ENCODE results near the gene EPX.

The EPX gene

DNA sequence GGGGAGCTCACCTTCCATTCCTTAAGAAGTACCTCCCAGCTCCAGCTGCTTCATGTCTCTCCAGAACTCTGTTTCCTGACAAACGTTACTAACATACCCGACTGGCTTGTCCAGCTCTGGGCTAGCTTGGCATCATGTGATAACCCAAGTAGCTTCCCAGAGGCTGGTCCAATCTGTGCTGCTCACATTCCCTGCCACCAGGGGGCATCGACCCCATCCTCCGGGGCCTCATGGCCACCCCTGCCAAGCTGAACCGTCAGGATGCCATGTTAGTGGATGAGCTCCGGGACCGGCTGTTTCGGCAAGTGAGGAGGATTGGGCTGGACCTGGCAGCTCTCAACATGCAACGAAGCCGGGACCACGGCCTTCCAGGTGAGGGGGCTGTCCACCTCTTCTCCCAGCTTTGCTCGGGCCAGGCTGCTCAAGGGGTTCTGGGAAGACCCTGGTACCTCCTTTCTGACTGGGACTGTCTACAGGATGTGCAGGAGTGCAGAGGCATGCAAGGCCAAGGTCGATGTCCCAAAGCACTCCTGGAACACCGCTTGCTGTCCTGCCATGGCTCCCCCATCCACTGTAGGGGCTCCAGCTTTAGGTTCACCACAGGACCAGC, 7.6 kb downstream of the EPX start:
- no peak for TF ChIP-seq GATA2 (IDR thresholded peaks at IDR 0.05; ENCODE audit: low read depth, low read length)
- no peak for TF ChIP-seq GATA3 (IDR thresholded peaks at IDR 0.05; ENCODE audit: low read depth, low read length)

DNA sequence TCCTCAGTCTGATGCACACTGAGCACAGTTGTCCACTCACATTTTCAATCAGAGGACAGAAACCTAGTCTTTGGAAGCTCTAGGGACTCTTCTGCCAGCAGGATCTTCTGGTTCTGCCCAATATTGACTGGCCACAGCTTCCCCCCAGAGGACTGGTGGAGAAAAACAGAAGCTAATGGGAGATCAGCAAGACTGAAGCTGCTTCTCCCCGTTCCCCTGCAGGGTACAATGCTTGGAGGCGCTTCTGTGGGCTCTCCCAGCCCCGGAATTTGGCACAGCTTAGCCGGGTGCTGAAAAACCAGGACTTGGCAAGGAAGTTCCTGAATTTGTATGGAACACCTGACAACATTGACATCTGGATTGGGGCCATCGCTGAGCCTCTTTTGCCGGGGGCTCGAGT, 10.3 kb downstream of the EPX start:
- TF ChIP-seq GATA3 (IDR thresholded peaks at IDR 0.05; ENCODE audit: low read depth, low read length): no peak
- TF ChIP-seq GATA2 (IDR thresholded peaks at IDR 0.05; ENCODE audit: low read depth, low read length): no peak

DNA sequence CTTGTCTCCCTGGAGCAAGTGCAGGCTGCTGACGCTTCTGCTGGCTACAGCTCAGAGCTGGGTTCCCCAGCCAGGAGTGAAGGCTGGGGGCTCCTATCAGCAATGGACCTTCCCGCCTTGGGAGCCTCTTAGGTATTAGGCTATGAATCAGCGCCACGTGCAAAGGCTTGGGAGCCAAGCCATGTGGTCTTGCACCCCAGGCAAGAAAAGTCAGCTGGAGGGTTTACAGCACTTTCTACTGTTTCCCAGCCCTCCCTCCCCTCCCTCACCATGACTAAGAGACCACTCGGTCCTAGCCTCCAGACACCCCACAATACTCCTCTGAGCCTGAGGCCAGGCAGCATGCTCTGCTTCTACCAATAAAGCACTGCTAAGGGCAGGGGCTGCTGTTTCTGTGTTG, 12.3 kb downstream of the EPX start:
- TF ChIP-seq GATA2 (IDR thresholded peaks at IDR 0.05; ENCODE audit: low read depth, low read length): no peak
- TF ChIP-seq GATA3 (IDR thresholded peaks at IDR 0.05; ENCODE audit: low read depth, low read length): no peak

DNA sequence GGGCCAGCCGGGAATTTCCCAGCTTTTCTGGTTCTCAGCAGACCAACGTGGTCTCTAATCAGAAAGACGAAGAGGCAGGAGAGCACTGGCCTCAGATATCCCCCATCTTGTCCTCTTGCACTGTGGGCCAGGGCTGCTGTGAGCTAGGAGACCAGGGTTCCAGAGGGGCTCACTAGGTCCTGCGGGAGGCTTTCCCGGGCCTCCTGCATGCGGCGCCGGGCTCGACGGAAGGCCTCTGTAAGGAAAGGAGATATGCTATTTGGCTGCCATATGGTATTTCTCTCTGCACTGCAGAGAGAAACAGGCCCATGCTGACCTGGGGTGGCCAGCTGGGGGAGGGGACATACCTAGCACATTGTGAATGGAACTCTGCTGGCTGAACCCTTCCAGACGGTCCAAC, 13.4 kb downstream of the EPX start:
- TF ChIP-seq GATA3 (IDR thresholded peaks at IDR 0.05; ENCODE audit: low read depth, low read length) (no peak), GATA2 (IDR thresholded peaks at IDR 0.05; ENCODE audit: low read depth, low read length) (no peak)

DNA sequence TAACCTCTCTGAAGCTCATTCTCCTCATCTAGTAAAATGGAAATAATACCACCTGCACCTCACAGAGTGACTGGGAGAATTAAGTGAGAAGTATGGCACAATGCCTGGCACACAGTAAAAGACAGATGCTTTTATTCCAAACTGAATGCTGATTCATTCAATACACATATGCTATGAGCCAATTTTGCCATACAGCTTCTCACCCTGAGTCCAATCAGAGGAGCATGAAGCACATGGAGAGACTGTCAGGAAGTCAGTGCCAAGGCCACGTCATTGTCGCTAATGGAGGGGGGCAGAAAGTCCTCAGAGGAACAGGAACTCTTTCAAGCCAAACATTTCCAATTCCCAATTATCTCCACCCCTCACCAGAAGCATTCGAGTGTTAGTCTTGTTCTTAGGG, 14.9 kb downstream of the EPX start:
- TF ChIP-seq GATA3 (IDR thresholded peaks at IDR 0.05; ENCODE audit: low read depth, low read length): no peak
- TF ChIP-seq GATA2 (IDR thresholded peaks at IDR 0.05; ENCODE audit: low read depth, low read length): no peak

DNA sequence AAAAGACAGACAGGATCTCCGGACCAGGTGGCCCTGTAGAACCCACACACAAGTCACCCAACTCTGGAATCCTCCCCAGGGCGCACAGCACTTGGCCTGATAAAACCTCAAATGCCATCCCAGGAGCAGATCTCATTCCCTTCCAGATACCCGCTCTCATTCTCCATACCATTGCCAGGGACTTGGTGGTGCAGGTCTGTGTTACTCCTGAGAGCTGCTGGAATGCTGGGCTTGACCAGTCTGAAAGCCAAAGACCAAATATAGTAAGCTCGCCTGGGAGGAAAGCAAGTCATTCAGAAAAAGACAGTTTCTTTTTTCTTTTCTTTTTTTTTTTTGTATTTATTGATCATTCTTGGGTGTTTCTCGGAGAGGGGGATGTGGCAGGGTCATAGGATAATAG, 15.8 kb downstream of the EPX start:
- TF ChIP-seq GATA3 (IDR thresholded peaks at IDR 0.05; ENCODE audit: low read depth, low read length): no peak

DNA sequence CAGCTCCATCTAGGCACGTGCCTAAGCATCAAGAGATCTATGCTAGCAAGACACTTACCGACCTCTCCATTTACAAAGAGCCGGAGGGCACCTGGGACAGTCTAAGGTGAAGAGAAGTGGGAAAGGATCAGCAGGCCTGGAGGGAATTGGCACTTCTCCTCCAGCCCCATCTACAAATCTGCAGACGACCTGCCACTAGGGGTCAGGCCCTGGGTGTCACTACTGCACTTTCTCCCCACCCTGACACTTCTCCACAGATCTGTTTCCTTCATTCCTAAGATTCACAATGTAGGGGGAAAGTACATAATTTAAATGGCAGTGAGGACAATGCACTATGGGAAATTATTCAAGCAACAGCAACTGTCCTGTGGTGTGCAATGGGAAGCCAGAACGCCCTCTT, 18.4 kb downstream of the EPX start:
- TF ChIP-seq GATA3 (IDR thresholded peaks at IDR 0.05; ENCODE audit: low read depth, low read length) (no peak), GATA2 (IDR thresholded peaks at IDR 0.05; ENCODE audit: low read depth, low read length) (no peak)

DNA sequence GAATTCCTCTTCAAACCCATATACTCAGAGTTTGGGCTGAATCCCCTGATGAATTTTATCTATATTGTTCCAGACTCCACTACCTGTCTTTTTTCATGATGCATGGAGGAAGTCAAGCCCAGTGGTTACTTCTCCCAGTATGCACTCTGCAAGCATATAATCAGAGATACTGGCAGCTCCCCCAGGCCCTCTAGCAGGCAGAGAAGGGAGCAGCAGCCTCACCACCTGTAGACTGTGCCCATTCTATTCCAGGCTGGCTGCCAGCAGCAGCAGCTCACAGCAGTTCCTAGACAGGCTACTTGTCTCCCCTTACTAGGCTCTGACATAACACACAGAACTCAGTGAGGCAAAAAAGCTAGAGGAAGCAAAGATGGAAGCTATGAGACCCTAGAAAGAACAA, 23.2 kb downstream of the EPX start:
- TF ChIP-seq GATA3 (IDR thresholded peaks at IDR 0.05; ENCODE audit: low read depth, low read length) (no peak), GATA2 (IDR thresholded peaks at IDR 0.05; ENCODE audit: low read depth, low read length) (no peak)

DNA sequence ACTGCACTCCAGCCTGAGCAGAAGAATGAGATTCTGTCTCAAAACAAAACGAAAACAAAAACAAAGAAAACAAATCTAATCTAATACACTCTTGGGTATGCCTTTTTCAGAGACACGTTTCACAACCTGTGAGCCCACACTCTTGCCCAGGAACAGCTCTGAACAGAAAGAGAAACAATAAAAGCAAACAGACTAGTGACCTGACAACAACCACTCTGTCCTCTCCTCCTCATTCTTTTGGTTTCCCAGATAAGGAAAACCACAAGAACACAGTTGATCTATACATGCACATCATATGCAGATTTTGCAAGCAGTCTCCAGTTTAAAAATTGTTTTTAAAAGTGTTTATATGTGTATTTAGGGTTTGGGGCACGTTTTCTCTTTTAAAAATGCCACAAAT, 25.2 kb downstream of the EPX start:
- TF ChIP-seq GATA2 (IDR thresholded peaks at IDR 0.05; ENCODE audit: low read depth, low read length) (no peak), GATA3 (IDR thresholded peaks at IDR 0.05; ENCODE audit: low read depth, low read length) (no peak)

DNA sequence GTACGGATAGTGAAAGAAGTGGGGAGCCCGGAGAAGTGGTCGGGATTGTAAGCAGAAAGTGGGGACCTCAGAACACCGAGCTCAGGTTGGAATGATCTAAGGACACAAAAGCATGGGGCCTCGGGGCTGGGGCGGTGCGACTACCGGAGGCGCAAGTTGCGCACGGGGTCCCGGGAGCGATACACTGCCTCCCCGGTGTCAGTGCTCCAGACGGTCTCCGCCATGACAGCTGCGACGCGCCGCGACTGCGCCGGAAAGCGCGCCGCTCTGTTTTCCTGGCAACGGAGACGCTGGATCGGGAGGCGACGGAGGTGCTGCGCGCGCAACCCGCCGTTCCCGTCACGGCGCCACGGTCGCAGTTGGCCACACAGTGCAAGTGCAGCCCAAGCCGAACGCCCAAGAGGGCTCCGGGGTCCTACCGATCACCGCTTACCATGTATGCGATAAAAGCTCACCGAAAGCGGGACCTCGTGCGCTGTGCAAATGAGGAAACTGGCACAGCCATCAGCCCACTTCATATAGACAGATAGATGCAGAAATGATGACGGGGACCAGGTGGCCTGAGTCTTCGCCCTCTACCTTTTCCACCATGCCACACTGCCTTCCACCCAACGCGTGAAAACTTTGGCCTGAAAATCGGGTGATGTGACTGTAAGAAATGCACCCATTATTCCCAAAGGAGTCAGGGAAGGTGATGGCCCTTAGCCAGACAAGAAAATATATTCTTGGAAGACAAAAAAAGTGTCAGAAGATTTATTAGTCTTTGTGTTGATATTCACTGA, 26.7 kb downstream of the EPX start, which contains the start of gene MKS1:
MKS1 (minus strand) TSS at position 249 of the 782 bp plus-strand sequence; CDS start at position 224, 25 bp downstream.
- no peak for TF ChIP-seq GATA2 (IDR thresholded peaks at IDR 0.05; ENCODE audit: low read depth, low read length)

DNA sequence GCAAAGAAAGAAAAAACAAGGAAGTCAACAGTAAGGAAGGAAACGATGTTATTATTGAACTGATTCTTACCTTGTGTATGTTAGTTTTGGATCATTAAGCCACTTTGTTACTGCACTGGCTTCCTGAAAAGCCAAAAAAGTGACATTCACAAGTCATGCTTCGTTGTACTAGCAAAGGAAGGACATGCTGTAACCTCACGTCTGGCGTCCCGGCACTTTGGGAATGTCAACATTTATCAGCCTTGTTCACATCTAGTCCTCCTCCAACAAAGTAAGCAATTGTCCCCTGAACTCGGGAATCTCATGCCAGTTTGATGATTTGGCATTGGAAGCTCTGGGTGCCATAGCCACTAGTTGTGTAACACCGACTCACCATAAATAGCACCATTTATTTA, 27.3 kb downstream of the EPX start:
- no peak for TF ChIP-seq GATA3 (IDR thresholded peaks at IDR 0.05; ENCODE audit: low read depth, low read length)
- no peak for TF ChIP-seq GATA2 (IDR thresholded peaks at IDR 0.05; ENCODE audit: low read depth, low read length)

DNA sequence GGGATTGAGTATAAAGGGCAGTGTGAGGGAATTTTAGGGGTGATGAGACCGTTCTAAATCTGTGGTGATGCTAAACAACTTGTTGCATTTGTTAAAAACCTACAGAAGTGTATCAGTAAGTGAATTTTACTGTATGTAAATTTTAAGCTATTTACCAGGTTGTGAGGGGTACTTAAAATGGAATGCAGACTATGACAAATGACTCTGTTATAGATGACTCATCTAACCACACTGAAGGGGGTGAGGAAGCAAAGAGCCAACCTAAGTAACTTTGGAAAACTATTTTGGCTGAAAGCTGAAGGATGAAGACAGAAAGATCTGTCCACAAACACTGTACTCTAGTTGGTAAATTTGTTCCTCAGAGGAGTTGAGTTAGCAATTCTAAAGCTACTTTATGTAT, 31.8 kb downstream of the EPX start:
- TF ChIP-seq GATA2 (IDR thresholded peaks at IDR 0.05; ENCODE audit: low read depth, low read length): no peak
- no peak for TF ChIP-seq GATA3 (IDR thresholded peaks at IDR 0.05; ENCODE audit: low read depth, low read length)

DNA sequence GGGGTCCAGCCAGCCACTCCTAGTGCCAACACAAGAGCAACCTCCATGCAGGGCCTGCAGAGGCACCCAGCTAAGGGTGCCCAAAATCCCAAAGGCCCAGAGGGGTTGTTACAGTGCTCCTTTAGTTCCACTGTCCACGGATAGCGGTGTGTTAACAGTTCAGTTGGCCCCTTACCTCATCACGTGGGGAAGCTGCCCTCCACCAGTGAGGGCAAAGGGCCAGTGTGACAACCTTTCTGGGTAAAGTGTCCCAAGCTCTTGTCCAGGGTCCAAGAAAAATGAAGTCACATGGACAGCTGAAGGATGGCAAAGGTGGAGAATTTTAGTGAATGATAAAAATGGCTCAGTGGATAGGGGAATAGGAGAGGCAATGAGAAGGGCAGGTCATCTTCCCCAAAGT, 35.2 kb downstream of the EPX start:
- no peak for TF ChIP-seq GATA3 (IDR thresholded peaks at IDR 0.05; ENCODE audit: low read depth, low read length)
- TF ChIP-seq GATA2 (IDR thresholded peaks at IDR 0.05; ENCODE audit: low read depth, low read length): no peak

DNA sequence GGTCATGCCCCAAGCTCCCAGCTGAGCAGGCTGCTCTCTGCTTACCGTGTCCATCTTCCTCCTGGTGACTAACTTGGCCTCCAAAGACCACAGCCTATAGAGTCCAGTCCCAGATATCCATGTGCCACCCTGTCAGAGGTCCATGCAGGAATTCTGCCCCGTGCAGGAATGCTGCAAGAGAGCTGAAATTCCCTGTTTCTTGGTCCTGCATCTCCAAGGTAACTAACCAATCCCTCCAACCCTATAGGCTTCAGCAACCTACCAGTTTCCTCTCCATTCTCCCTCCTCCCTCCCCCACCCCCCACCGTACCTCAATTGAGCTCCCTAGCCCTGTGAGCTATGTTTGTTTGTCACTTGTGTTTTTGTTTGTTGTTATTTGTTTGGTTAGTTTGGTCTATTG, 36.2 kb downstream of the EPX start:
- no peak for TF ChIP-seq GATA2 (IDR thresholded peaks at IDR 0.05; ENCODE audit: low read depth, low read length)
- no peak for TF ChIP-seq GATA3 (IDR thresholded peaks at IDR 0.05; ENCODE audit: low read depth, low read length)

DNA sequence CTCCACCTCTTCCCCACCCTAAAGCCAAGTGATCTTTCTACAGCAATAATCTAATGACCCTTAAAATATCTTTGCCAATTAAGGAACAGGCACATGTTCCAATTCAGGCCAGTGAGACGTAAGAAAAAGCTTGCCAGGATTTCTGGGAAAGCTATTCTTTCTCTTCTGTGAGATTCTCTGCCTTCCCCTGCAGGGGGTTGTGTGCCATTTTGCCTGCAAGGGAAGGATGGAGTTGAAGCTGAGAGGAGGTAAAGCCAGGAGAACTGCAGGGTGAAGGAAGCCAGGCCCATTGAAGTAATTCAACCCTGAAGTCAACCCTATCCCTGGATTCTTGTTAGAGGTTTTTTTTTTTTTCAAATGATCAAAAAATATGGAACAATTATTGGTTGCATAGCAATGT, 36.9 kb downstream of the EPX start:
- TF ChIP-seq GATA2 (IDR thresholded peaks at IDR 0.05; ENCODE audit: low read depth, low read length) (no peak), GATA3 (IDR thresholded peaks at IDR 0.05; ENCODE audit: low read depth, low read length) (no peak)
